HCT116 (cell line): ENCODE results near the gene OMP.

Experiments
- CTCF ChIP-seq, 3 experiments: fragments of 200-600 bp in 1 of 3; sonication (generic) in 1 of 3; IDR thresholded peaks in 2 of 3; conservative IDR thresholded peaks in 1 of 3; 2 replicates each; pipeline ENCODE4 v1.5.1; 2012 to 2017; ENCODE audit warnings: low read depth in 2 of 3, low read length in 2 of 3, antibody characterized with exemption in 1 of 3, borderline replicate concordance in 1 of 3, control low read depth in 1 of 3, mild to moderate bottlenecking in 1 of 3, mixed read lengths in 1 of 3, mixed run types in 1 of 3, moderate library complexity in 1 of 3; ENCODE audit not compliant: insufficient read depth in 1 of 3
- ELF1 ChIP-seq: IDR thresholded peaks from 2 replicates; pipeline ENCODE4 v1.6.1; 2012; ENCODE audit warnings: low read depth, borderline replicate concordance
- EZH2phosphoT487 ChIP-seq: fragments of 200-600 bp; IDR thresholded peaks from 2 replicates; pipeline ENCODE4 v1.6.1; 2018; ENCODE audit warnings: antibody characterized with exemption, borderline replicate concordance
- POLR2AphosphoS5 ChIP-seq: IDR thresholded peaks from 2 replicates; pipeline ENCODE4 v1.6.1; 2011; ENCODE audit warnings: mild to moderate bottlenecking, low read depth, low read length, moderate library complexity
- REST ChIP-seq: IDR thresholded peaks from 2 replicates; pipeline ENCODE4 v1.6.1; 2012; ENCODE audit warnings: low read depth
- SP1 ChIP-seq: IDR thresholded peaks from 2 replicates; pipeline ENCODE4 v1.6.1; 2012; ENCODE audit warnings: low read depth

GRCh38 chr11:77066229-77067042, 36.2 kb upstream of the OMP start, which contains the start of gene CAPN5:
- TF ChIP-seq ELF1 (no peak), REST (no peak), CTCF (IDR thresholded peaks at IDR 0.05 in 2 of 3, conservative IDR thresholded peaks at IDR 0.05 in 1 of 3; ENCODE audit: borderline replicate concordance in 1 of 3, insufficient read depth in 1 of 3, low read depth in 2 of 3, low read length in 2 of 3) (peak in 1 of 3 experiments; percentile 15; a peak in 1 of 6 replicates), SP1 (no peak), EZH2phosphoT487 (no peak), POLR2AphosphoS5 (peak; percentile 95)
